Stimulated activated CD4-positive, alpha-beta T cell treated with anti-CD3 and anti-CD28 coated beads, Interleukin-15, amount 100 ng/mL, for 48 hours (primary cell): ENCODE results near the gene RABL6.
"Not testable (repeated sequence)": the region's sequence is repeated elsewhere in the genome, so short reads cannot be mapped to it uniquely, and the experiment has no call there.

Experiments
- DNase-seq, 2 donors: peaks; one replicate each; pipeline ENCODE4 v3.0.0-alpha.2; 2020; ENCODE audit warnings: low read depth in 2 of 2

RABL6 gene

DNA sequence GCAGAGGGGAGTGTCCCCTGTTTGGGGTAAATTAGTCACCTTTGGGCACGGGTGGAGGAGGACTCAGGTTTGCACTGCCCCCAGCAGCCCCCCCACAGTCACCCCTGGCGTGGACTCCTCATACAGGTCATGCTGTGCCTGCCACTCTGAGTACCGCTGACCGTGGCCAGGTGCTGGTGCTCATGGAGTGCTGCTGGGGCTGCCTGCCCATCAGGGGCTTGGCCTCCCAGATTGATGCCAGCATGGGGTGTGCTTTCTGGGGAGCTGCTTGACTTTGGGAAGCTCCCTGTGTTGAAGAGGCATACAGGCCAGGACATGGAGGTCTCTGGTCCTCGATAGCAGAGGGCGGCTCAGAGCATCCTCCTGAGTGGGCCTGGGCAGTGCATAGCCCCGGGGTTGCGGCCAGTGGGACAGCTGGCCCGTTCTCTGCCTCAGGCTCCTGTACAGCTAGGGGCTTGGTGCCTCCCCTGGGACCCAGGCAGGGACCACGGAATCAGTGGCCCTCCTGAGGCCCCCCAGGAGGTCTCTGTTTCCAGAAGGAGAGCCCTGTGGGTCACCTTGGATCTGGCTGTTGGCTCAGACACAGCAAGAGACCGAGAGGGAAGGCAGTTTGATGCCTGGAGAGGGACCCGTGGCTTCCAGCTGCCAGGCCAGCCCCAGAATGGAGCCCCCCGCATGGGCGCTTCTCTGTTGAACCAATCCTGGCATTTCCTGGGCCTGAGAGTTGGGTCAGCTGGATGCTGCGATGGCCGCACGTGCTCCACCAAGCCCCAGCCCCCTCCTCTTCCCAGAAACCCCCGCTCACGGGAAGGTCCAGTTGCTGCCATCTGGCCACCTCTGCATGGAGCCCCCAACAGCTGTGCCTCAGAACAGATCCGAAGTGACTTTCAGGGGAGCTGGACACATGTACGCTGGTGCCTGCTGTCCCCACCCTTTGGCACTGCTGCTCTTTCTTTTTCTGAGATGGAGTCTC is 28.5 kb downstream of the RABL6 start:
- no peak for DNase-seq

- DNase-seq: no peak
Measured at GRCh38 chr9:136837146-136837855, 29.6 kb downstream of the RABL6 start.

- not testable (repeated sequence) for DNase-seq
Measured at GRCh38 chr9:136837856-136838277, 30.1 kb downstream of the RABL6 start.

DNA sequence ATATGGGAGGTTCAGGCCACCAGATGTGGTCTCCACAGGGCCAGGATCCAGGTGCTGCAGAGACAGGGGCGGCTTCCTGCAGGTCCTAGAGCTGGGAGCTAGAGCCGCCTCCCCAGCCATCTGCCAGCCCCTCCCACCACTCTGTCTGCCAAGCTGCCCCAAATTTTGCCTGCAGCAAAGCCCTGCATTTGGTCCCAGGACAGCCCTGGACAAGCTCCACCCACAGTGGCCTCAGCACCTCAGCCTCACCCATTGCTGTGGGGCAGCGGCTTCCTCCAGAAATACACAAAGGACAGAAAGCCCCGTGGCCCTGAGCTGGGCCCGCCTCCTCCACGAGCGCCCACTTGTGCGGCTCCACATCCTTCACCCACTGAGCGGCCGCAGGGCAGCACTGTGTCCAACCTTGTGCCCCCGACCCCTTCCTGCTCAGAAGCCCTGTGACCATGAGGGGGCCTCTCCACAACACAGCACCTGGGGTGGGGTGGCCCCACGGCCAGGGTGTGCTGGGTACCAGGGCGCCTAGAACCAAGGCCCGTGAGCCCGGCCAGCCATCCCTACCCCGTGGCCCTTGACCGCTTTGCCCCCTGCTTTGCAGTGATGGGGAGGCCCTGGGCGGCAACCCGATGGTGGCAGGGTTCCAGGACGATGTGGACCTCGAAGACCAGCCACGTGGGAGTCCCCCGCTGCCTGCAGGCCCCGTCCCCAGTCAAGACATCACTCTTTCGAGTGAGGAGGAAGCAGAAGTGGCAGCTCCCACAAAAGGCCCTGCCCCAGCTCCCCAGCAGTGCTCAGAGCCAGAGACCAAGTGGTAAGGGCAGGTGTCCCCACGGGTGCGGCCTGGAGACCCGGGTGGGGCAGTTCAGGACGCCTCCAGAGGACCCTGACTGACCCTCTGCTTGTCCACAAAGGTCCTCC is 30.8 kb downstream of the RABL6 start:
- no peak for DNase-seq

GRCh38 chr9:136839229-136840139 is 31.7 kb downstream of the RABL6 start:
- DNase-seq: no peak

DNA sequence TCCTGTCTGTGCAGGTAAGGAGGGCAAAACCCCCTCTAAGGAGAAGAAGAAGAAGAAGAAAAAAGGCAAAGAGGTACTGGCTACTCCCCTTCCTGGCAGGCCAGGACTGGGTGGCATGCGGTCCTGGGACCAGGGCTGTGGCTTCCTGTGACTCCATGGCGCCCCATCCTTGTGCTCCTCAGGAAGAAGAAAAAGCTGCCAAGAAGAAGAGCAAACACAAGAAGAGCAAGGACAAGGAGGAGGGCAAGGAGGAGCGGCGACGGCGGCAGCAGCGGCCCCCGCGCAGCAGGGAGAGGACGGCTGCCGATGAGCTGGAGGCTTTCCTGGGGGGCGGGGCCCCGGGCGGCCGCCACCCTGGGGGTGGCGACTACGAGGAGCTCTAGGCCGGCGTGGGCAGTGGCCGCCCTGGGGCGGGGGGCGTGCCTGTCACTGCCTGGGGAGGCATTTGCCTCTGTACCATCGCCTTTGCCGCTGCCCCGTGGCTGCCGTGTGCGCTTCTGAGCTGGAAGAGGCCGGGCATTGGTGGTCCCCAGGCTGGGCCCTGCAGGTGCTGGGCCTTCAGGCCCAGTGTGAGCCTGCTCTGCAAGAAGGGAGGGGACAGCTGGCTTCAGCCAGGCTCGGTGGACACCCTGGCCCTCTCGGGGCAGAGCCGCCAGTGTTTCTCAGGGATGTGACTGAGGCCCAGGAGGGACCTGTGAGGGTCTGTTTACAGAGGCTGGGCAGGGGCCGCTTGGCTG is 32.6 kb downstream of the RABL6 start:
- no peak for DNase-seq

DNA sequence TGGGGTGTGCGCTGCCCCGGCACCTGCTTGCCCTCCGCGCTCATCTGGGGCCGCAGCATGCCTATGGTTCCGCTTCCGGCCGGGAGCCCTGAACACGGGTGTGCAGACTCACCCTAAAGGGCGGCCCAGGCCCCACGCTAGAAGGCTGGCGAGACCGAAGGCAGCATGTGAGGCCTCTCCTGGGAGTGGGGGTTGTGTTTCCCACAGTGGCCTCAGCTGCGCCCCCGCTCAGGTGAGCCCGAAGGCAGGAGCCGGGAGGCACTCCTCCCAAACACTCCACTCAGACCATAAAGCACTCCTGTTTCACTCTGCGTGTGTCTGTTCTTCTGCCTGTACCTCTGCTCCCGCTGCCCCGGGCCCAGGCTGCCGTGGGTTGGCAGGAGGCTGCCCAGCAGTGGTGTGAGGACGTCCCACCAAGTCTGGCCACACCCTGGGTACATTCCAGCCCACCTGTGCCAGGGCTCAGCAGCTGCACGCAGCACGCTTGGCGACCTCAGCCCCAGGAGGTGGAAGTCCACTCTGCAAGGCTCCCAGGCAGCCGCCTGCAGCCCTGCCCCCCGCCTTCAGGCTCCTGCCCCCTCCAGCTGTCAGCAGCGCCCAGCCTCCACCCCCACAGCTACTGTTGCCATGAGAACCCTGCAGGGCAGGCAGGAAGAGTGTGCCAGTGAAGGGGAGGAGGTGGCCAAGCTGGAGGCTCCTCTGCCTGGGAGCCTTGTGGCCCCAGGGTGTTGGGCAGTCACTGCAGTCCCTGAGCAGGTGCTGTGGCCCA is 33.3 kb downstream of the RABL6 start:
- DNase-seq: no peak

DNA sequence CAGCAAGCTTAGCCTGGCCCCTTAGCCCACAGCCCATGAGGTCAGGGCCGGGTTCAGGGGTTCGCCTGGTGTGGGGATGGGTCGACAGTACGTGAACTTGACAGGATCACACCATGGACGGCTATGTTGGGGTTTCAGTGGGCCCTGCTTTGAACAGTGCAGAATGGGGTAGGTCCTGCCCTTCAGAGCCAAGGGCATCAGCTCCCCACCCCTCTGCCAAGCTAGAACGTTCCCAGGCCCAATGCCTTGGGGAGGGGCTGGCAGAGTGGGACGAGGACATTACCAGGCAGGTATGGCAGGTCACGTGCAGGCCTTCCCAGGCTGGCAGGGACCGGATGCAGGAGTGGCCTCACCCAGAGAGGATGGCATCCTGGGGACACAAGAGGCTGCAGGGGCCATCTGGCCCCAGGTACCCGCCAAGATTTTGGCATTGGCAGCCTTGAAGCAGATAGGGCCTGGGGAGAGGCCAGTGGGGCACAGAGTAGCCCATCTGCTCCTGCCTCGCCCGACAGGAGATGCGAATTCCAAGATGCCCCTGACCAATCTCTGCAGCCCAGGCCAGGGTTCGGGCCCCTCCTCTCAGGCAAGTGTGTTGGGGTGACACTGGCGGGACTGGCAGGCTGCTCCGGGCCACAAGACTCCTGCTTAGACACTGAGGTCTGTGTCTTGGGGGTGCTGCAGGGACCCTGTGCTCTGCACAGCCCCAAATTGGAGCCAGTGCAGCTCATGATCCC is 34.1 kb downstream of the RABL6 start:
- not testable (repeated sequence) for DNase-seq

DNA sequence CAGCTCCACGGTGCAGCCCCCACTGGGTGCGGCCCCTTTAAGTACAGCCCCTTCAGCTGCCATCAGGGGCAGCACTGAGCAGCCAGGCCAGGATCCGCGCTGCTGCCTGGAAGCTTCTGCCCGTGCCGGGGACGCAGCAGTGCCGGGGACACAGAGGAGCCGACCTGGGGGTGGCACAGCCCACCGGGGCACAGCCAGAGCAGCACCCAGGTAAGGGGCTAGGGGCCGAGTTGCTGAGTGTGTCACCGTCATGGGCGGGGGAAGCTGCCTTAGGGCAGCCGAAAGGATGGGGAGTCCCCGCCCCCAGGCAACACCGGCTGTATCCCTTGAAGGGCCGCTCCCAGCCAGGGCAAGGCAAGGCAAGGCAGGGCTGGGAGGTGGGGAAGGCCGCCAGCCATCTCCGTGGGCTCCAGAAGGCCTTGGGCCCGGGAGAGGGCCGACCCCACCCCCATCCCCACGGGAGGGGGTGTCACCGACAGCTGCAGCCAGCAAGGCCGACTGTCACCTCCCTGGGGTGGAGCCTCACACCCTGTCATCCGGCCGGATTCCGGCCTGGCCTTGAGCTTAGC is 34.7 kb downstream of the RABL6 start, which contains the start of gene AJM1:
AJM1 (plus strand) TSS at position 99 of the 569 bp plus-strand sequence. CDS start 1,937 bp downstream, outside the sequence.
- DNase-seq: peak; percentile 61 to 73

DNA sequence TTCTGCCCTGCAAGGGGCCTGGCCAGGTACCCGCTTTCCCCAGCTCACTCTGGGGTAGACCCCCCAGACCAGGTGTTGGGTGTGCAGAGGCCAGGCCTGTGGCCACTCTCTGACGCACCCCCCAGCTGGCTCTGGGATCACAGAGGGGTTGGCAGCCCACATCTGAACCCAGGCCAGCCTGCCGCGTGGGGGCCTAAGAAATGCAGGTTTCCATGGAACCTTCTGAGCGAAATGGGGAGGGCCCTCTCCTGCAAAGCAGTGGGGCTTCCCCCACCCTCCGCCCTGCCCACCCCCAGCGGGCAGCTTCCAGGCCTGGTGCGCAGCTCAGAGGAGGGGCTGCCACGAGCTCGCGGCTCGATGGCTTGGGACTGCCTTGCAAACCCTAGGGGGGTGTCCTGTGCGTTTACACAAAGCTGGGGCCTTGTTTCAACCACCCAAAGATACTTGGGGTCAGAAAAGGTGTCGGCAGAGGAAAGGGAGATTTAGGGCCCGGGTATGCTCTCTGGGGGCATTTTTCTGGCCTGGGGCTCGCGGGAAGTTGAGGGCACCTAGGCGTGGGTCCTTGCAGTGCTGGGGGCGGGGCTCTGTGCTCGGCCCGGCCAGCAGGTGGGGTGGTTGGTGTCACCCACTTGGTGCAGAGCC is 35.5 kb downstream of the RABL6 start:
- DNase-seq: not testable (repeated sequence)

DNA sequence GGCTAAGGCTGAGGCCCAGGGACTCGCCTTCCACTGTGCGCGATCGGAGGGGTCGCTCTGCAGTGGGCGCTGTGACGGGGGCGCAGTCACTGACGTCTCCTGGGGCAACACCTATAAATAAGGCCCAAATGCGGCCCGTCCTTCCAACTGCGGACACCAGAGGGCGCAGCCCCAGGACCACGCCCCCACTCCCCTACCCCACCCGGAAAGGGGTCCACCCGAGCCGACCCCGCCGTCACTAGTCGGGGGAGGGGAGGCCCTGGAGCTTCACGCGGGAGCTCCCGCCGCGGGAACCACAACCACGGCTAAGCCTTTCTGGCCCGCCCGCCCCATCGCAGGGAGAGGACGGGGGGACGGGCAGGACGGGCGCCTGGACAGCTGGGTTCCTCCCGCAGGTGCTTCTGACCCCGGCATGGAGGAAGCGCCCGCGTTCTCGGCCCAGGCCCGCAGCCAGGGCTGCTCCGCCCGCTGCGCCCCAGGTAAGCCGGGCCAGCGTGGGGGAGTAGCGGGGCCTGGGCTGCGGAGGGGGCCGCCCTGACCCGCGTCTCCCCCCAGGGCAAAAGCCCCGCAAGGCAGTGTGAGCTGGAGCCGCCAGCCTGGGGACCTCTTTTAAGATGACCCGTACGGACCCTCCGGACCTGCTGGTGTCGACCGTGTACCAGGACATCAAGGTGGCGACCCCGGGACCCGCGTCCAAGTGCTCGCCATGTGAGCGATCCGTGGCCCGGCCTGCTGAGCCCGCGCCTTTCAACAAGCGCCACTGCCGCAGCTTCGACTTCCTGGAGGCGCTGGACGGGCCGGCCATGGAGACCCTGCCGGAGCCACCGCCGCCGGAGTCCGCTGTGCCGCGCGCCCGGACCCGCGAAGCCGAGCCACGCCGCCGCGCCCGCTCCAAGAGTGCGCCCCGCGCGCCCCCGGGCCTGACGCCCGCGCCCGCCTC is 36.3 kb downstream of the RABL6 start:
- DNase-seq: peak in 1 of 2 donors; percentile 45

DNA sequence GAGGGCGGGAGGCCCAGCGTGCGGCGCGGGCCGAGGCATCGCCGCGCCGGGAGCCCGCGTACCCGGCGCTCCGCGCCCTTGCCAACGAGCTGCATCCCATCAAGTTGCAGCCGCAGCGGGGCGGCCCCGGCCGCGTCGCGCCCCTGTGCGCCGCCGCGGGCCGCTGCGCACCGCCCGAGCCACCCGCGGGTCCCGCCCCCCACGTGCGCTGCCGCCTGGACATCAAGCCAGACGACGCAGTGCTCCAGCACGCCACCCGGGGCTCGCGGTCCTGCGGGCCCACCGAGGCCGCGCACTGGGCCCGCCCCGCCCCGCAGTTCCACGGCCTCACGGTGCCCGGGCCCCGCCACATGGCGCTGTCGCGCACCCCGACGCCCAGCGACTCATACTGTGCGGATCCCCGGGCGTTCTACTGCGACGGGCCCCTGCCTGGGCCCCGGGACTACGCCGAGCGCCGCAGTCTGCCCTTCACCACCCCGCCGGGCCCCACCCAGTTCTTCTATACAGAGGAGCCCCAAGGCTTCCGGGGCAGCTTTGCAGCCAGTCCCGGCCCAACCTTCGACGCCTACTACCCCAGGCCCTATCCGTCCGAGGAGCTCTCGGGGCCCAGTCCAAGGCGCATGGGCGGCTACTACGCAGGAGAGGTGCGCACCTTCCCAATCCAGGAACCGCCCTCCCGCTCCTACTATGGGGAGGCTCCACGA is 37.2 kb downstream of the RABL6 start:
- DNase-seq: no peak

DNA sequence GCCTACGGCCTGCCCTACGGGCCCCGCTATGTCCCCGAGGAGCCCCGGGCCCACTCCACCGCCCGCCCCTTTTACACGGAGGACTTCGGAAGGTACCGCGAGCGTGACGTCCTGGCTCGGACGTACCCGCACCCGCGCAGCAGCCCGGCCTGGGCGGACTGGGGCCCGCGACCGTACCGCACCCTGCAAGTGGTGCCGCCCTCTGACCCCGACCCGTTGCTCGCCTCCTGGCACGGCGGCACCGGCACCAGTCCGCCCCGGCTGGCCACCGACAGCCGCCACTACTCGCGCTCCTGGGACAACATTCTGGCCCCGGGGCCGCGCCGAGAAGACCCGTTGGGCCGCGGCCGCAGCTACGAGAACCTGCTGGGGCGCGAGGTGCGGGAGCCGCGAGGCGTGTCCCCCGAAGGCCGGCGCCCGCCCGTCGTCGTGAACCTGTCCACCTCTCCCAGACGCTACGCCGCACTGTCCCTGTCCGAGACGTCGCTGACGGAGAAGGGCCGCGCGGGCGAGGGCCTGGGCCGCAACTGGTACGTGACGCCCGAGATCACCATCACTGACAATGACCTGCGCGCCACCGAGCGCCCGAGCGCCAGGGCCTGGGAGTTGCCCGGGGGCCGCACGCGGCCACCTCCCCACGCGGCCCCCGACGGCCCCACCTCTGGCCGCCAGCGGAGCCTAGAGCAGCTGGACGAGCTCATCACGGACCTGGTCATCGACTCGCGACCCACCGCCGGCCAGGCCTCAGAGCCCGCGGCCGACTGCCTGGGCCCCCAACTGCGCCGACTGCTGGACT is 37.9 kb downstream of the RABL6 start:
- DNase-seq: no peak

- DNase-seq: no peak
Measured at GRCh38 chr9:136846376-136847087, 38.8 kb downstream of the RABL6 start.
